ENCODE data around the gene PGAM2.

The PGAM2 gene

GRCh38 chr7:44106311-44107065 lies 41.1 kb upstream of the PGAM2 start:
- H3K4me3 ChIP-seq (ENCODE audit: low read length), result no peak overlapping the region
- no peak for DNase-seq (ENCODE audit: low read depth)
- TF ChIP-seq CTCF (conservative IDR thresholded peaks at IDR 0.05; ENCODE audit: low read depth, low read length), result no peak

- TF ChIP-seq CTCF (conservative IDR thresholded peaks at IDR 0.05; ENCODE audit: low read depth, low read length), result no peak
- peak overlapping the region; percentile 46 for H3K4me3 ChIP-seq (ENCODE audit: low read length)
- no peak for DNase-seq (ENCODE audit: low read depth)
These were observed 40.5 kb upstream of the PGAM2 start for GRCh38 chr7:44105832-44106231.

- peak; percentile 2 for TF ChIP-seq CTCF (conservative IDR thresholded peaks at IDR 0.05; ENCODE audit: low read depth, low read length)
- H3K4me3 ChIP-seq (ENCODE audit: low read length), result peak overlapping the region; percentile 46
- peak; percentile 82 for DNase-seq (ENCODE audit: low read depth)
These were observed 39.7 kb upstream of the PGAM2 start for GRCh38 chr7:44104860-44105771.

- no peak for DNase-seq (ENCODE audit: low read depth)
- H3K4me3 ChIP-seq (ENCODE audit: low read length), result peak within 1 kb of the TSS; percentile 46
- TF ChIP-seq CTCF (conservative IDR thresholded peaks at IDR 0.05; ENCODE audit: low read depth, low read length), result no peak
These were observed 38.8 kb upstream of the PGAM2 start, which contains the start of gene AEBP1 for GRCh38 chr7:44103923-44104859. AEBP1 (plus strand) TSS chr7:44104345; CDS start chr7:44104666, 321 bp downstream.

- no peak for DNase-seq (ENCODE audit: low read depth)
- no peak overlapping the region for H3K4me3 ChIP-seq (ENCODE audit: low read length)
- TF ChIP-seq CTCF (conservative IDR thresholded peaks at IDR 0.05; ENCODE audit: low read depth, low read length), result no peak
These were observed 38.2 kb upstream of the PGAM2 start for GRCh38 chr7:44103566-44103922.

- DNase-seq (ENCODE audit: low read depth), result no peak
- no peak overlapping the region for H3K4me3 ChIP-seq (ENCODE audit: low read length)
- TF ChIP-seq CTCF (conservative IDR thresholded peaks at IDR 0.05; ENCODE audit: low read depth, low read length), result no peak
These were observed 37.6 kb upstream of the PGAM2 start for GRCh38 chr7:44102846-44103565.

Data from retinal pigment epithelial cell (primary cell).